ENCODE results near the gene SRRM4. TPM values are rescaled to one million over a fixed set of nuclear protein-coding genes. Genes with fewer than 3 reads are reported as not detected.

The SRRM4 gene
- total RNA-seq, 4 donors from 2014 or later: not detected

DNA sequence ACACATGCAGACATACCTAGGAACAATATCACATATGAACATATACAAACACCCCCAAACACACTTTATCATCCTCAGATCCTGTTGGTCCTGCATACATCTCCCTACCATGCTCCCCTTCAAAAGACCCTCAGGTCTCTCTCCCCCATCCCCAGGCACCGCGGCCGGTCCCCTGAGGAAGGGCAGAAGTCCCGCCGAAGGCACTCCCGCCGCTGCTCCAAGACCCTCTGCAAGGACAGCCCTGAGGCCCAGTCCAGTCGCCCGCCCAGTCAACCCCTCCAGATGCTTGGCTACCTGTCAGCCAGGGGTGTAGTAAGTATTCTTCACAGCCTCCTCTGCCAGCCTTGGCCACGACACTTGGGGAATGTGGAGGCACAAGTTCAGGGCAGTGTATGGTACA lies 149.2 kb downstream of the SRRM4 start:
- H3K9me3 ChIP-seq: peaks cover 0 to 42% (median 0%) of the 10 kb centered on the region in 4 donors
- H3K4me1 ChIP-seq: no peaks in the 10 kb centered on the region
- 91 to 96% methylated on average over 10 of the region's 10 CpGs for WGBS, 2 donors
- H3K36me3 ChIP-seq: no peaks in the 10 kb centered on the region
- DNase-seq (ENCODE audit: low spot score in 2 of 2): no peak
- H3K4me3 ChIP-seq: no peak overlapping the region
- no peaks in the 10 kb centered on the region for H3K27me3 ChIP-seq
- TF ChIP-seq EP300 (IDR thresholded peaks at IDR 0.05): no peak
- no peak for TF ChIP-seq POLR2A (IDR thresholded peaks at IDR 0.05)
- TF ChIP-seq, protein P1, sequence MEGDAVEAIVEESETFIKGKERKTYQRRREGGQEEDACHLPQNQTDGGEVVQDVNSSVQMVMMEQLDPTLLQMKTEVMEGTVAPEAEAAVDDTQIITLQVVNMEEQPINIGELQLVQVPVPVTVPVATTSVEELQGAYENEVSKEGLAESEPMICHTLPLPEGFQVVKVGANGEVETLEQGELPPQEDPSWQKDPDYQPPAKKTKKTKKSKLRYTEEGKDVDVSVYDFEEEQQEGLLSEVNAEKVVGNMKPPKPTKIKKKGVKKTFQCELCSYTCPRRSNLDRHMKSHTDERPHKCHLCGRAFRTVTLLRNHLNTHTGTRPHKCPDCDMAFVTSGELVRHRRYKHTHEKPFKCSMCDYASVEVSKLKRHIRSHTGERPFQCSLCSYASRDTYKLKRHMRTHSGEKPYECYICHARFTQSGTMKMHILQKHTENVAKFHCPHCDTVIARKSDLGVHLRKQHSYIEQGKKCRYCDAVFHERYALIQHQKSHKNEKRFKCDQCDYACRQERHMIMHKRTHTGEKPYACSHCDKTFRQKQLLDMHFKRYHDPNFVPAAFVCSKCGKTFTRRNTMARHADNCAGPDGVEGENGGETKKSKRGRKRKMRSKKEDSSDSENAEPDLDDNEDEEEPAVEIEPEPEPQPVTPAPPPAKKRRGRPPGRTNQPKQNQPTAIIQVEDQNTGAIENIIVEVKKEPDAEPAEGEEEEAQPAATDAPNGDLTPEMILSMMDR (IDR thresholded peaks at IDR 0.05): no peak
- no peak overlapping the region for H3K27ac ChIP-seq

DNA sequence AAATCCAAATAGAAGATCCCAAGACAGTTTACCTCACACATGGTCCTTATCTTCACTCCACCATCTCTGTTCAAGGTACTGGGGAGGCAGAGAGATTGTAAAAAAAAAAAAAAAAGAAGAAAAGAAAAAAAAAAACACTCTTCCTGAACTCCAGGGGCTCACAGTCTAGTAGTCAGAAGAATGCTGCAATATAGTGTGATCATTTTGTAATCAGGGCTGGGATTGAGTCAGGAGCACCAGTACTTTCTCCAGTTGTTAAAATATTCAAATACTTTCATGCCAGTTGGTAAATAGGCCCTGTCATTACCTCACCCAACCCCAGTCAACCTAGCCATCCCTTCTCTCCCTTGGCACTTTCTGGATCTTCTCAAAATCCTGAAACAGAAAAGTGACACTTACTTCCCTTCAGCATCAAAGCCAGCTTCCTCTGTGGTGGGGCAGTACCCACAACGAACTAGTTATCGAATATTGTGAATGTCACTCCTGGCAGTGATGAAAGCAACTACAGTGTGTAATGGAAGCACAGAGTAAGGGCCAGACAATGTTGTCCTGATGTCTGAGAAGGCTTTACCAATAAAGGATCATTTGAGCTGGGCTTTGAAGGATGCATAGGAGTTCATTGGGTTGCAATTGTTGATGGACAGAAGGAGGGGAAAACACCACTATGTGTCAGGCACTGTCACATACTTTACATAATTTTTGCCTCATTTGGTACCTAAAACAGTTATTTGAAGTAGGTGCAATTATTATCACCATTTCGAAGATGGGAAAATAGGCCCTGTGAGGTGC lies 153.1 kb downstream of the SRRM4 start:
- DNase-seq (ENCODE audit: low spot score in 2 of 2): no peak
- no peaks in the 10 kb centered on the region for H3K4me1 ChIP-seq
- H3K9me3 ChIP-seq: peaks cover 0 to 47% (median 0%) of the 10 kb centered on the region in 4 donors
- TF ChIP-seq EP300 (IDR thresholded peaks at IDR 0.05) (no peak), POLR2A (IDR thresholded peaks at IDR 0.05) (no peak)
- TF ChIP-seq, protein P1 (IDR thresholded peaks at IDR 0.05): no peak
- no peaks in the 10 kb centered on the region for H3K36me3 ChIP-seq
- no peak overlapping the region for H3K27ac ChIP-seq
- H3K4me3 ChIP-seq: no peak overlapping the region
- no peaks in the 10 kb centered on the region for H3K27me3 ChIP-seq
- WGBS, 2 donors: 89% methylated on average over 3 of the region's 3 CpGs

DNA sequence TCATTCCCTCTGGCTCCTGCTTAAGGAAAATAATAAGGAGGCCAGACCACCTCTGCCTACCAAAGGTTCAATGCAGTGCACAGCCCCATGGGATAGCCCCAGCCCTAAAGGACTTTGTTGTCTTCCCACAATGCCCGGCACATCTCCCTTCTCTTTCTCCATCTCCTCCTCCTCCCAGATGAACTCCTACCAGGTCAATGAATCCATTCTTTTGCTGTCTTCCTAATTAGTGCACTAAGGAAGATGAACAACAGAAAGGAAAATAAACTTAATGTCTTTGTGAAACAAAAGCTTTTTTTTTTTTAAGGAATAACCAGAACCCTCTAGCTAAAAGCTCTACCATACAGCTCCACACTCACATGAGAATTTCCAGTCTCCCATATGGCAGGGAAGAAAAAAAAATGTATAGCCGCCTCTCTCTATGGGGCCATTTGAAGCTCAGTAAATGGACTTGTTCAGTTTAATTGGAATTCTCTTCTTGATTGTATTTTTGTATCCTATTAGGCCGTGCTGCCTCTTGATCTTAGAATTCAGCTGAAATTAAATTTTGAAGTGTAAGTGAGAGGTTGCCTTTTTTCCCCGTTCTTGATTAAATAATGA lies 155.6 kb downstream of the SRRM4 start:
- Histone ChIP-seq H3K27ac (no peak overlapping the region), H3K4me3 (no peak overlapping the region), H3K27me3 (no peaks in the 10 kb centered on the region), H3K4me1 (no peaks in the 10 kb centered on the region), H3K9me3 (peaks cover 0 to 36% (median 0%) of the 10 kb centered on the region in 4 donors), H3K36me3 (no peaks in the 10 kb centered on the region)
- WGBS, 2 donors: 40 to 41% methylated on average over 4 of the region's 4 CpGs
- no peak for DNase-seq (ENCODE audit: low spot score in 2 of 2)
- TF ChIP-seq EP300 (IDR thresholded peaks at IDR 0.05) (no peak), POLR2A (IDR thresholded peaks at IDR 0.05) (no peak)
- TF ChIP-seq, protein P1 (IDR thresholded peaks at IDR 0.05): no peak

DNA sequence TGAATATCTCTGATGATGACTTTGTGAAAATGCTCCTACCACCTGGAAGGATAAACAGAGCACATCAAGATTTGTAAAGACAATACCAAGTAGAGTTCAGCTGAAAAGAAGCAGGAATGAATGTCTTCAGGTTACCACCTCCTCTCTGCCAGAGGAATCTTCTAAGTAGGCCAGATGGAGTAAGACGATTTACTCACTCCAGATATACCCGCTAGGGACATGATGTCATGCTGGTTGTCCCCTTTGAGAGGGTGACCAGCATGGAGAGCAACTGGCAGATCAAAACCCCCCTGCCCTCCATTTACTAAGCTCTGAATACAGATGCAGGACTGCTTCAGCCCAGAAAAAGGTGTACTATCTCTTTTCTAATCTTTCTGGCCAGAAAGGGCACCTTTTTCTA lies 158.1 kb downstream of the SRRM4 start:
- no peak overlapping the region for H3K27ac ChIP-seq
- no peak overlapping the region for H3K4me3 ChIP-seq
- 73 to 78% methylated on average over 2 of the region's 2 CpGs for WGBS, 2 donors
- H3K4me1 ChIP-seq: no peaks in the 10 kb centered on the region
- TF ChIP-seq POLR2A (IDR thresholded peaks at IDR 0.05) (no peak), EP300 (IDR thresholded peaks at IDR 0.05) (no peak)
- TF ChIP-seq, protein P1 (IDR thresholded peaks at IDR 0.05): no peak
- peaks cover 0 to 16% (median 0%) of the 10 kb centered on the region in 4 donors for H3K9me3 ChIP-seq
- H3K36me3 ChIP-seq: no peaks in the 10 kb centered on the region
- no peak for DNase-seq (ENCODE audit: low spot score in 2 of 2)
- H3K27me3 ChIP-seq: no peaks in the 10 kb centered on the region

DNA sequence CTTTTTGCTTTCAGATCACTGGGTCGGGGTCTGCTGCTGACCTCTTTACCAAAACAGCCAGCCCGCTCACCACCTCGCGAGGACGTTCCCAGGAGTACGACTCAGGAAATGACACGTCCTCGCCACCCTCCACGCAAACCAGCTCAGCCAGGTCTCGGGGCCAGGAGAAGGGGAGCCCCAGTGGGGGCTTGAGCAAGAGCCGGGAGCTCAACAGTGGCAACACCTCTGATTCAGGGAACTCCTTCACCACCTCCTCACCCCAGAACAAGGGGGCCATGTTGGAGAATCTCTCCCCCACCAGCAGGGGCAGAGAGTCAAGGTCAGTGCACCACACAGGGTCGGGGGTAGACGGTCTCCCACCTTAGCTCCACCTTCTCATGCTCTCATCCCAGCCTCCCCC lies 164.0 kb downstream of the SRRM4 start:
- Histone ChIP-seq H3K27ac (no peak overlapping the region), H3K9me3 (no peaks in the 10 kb centered on the region), H3K27me3 (no peaks in the 10 kb centered on the region), H3K4me3 (no peak overlapping the region), H3K36me3 (no peaks in the 10 kb centered on the region), H3K4me1 (no peaks in the 10 kb centered on the region)
- 65 to 69% methylated on average over 13 of the region's 13 CpGs for WGBS, 2 donors
- TF ChIP-seq, protein P1 (IDR thresholded peaks at IDR 0.05): no peak
- TF ChIP-seq EP300 (IDR thresholded peaks at IDR 0.05): no peak
- no peak for TF ChIP-seq POLR2A (IDR thresholded peaks at IDR 0.05)
- DNase-seq (ENCODE audit: low spot score in 2 of 2): no peak

All from tibial nerve (tissue), 4 donors.